Thoracic aorta (tissue), 2 donors: ENCODE measurements around the gene SLCO3A1. TPM values are rescaled to one million over a fixed set of nuclear protein-coding genes. Genes with fewer than 3 reads are reported as not detected.

ENCODE experiments used
- ATAC-seq: fragments of 150-250 bp; one replicate; pipeline ENCODE4 v1.8.0; 2017; ENCODE audit warnings: low read depth; ENCODE audit not compliant: insufficient number of reproducible peaks, low FRiP score
- DNase-seq: peaks from one replicate; pipeline ENCODE4 v3.0.0-alpha.2; 2020; ENCODE audit warnings: low spot score
- H3K27ac ChIP-seq, 2 donors: fragments of 200-600 bp; sonication (generic); 1 replicate in 1 of 2; 2 replicates in 1 of 2; pipeline ENCODE4 v1.5.1; 2016; ENCODE audit warnings: mild to moderate bottlenecking in 2 of 2, moderate library complexity in 2 of 2
- H3K27me3 ChIP-seq: fragments of 200-600 bp; sonication (generic); replicated peaks from 2 replicates; pipeline ENCODE4 v1.6.0; 2016; ENCODE audit warnings: mild to moderate bottlenecking; ENCODE audit not compliant: insufficient read depth
- H3K36me3 ChIP-seq: fragments of 200-600 bp; sonication (generic); one replicate; pipeline ENCODE4 v1.5.1; 2016
- H3K4me1 ChIP-seq, 2 donors: fragments of 200-600 bp; sonication (generic); 1 replicate in 1 of 2; 2 replicates in 1 of 2; pipeline versions ENCODE4 v1.5.1 to v1.6.0; 2016; ENCODE audit warnings: low read depth in 2 of 2, mild to moderate bottlenecking in 1 of 2; ENCODE audit not compliant: control insufficient read depth in 1 of 2
- H3K4me3 ChIP-seq: fragments of 200-600 bp; sonication (generic); 2 replicates; pipeline ENCODE4 v1.5.1; 2016; ENCODE audit warnings: mild to moderate bottlenecking
- H3K9me3 ChIP-seq: fragments of 200-600 bp; sonication (generic); 2 replicates; pipeline ENCODE4 v1.5.1; 2016
- total RNA-seq, 2 donors: library from RNA; depleted of rRNA; stranded (reverse); fragments of >200 nt; gene quantifications; one replicate each; pipeline versions ENCODE4 v1.1.0 to v1.2.3, GENCODE V29; 2016
- TF ChIP-seq, protein P1 (sequence below): fragments of 200-600 bp; sonication (generic); IDR thresholded peaks from one replicate; pipeline ENCODE4 v1.5.1; 2019; ENCODE audit warnings: antibody characterized with exemption

SLCO3A1 gene
- total RNA-seq, 2 donors from 2014 or later, result 16.5 to 39.1 TPM

DNA sequence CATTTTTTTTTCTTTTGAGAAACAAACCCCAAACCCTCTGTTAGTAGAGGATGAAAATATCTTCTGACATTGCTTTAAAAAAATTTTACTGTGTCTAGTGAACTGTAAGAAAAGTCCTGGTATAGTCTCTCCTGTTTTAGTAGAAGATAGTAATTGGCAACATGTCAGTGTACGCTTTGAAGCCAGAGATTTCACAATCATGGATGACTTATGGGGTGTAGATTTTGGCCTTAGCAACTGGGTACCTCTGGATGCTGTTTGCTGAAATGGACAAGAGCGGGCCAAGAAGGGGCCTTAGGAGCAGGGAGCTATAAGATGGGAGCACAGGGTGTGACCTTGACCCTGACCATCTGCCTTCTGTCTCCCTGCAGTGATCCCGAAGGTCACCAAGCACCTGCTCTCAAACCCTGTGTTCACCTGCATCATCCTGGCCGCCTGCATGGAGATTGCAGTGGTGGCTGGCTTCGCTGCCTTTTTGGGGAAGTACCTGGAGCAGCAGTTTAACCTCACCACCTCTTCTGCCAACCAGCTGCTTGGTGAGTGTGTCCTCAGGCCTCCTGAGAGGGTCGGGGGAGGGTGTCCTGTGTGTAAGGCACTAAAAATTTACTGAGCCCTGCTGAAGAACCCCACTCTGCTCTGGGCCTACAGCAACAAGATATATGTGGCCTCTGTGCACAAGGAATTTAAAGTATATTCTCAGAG, 266.7 kb downstream of the SLCO3A1 start:
- Histone ChIP-seq H3K27ac (no peak overlapping the region), H3K4me1 (peaks cover 13 to 21% of the 10 kb centered on the region in 2 donors), H3K9me3 (no peaks in the 10 kb centered on the region), H3K36me3 (peaks cover 9% of the 10 kb centered on the region), H3K4me3 (no peak overlapping the region), H3K27me3 (no peaks in the 10 kb centered on the region)
- ATAC-seq (no peak), DNase-seq (no peak)
- TF ChIP-seq, protein P1, sequence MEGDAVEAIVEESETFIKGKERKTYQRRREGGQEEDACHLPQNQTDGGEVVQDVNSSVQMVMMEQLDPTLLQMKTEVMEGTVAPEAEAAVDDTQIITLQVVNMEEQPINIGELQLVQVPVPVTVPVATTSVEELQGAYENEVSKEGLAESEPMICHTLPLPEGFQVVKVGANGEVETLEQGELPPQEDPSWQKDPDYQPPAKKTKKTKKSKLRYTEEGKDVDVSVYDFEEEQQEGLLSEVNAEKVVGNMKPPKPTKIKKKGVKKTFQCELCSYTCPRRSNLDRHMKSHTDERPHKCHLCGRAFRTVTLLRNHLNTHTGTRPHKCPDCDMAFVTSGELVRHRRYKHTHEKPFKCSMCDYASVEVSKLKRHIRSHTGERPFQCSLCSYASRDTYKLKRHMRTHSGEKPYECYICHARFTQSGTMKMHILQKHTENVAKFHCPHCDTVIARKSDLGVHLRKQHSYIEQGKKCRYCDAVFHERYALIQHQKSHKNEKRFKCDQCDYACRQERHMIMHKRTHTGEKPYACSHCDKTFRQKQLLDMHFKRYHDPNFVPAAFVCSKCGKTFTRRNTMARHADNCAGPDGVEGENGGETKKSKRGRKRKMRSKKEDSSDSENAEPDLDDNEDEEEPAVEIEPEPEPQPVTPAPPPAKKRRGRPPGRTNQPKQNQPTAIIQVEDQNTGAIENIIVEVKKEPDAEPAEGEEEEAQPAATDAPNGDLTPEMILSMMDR, result no peak

DNA sequence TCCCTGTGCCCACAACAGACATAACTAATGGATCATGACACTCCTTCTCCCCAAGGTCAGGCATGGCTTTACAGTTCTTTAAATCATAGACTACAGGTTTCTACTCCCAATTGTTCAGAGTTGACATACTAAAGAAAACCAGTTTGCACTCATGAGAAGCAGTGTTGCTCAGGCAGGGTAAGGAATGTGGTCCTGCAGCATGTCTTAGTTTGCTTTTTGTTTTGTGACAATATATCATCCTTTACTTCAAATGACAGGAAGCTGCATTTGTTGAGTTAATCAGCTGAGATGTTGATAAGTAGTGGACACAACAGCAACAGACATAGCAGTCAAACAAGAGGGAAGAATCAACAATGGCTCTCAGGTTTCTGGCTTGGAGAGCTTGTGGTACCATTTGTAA, 267.5 kb downstream of the SLCO3A1 start:
- no peak overlapping the region for H3K27ac ChIP-seq
- H3K9me3 ChIP-seq, result no peaks in the 10 kb centered on the region
- no peak overlapping the region for H3K4me3 ChIP-seq
- H3K27me3 ChIP-seq, result no peaks in the 10 kb centered on the region
- H3K4me1 ChIP-seq, result peaks cover 13 to 21% of the 10 kb centered on the region in 2 donors
- peaks cover 15% of the 10 kb centered on the region for H3K36me3 ChIP-seq
- DNase-seq (no peak), ATAC-seq (no peak)
- TF ChIP-seq, protein P1, result no peak

DNA sequence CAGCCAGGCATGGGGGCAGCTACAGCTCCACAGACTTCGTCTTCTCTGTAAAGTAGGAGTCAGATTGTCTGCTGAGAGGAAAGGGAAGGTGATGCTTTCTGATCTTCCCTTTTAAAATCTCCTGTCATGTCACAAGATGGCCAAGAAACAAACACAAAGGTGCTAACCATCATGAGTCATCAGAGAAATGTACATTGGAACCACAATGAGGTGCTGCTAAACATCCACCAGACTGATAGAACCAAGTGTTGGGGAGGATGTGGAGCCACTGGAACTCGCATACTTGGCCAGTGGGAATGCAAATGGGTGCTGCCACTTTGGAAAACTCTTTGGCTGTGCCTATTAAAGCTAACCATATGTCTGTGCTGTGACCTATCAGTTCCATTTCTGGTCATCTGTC, 268.8 kb downstream of the SLCO3A1 start:
- H3K27me3 ChIP-seq, result no peaks in the 10 kb centered on the region
- TF ChIP-seq, protein P1, result no peak
- H3K36me3 ChIP-seq, result peaks cover 23% of the 10 kb centered on the region
- H3K27ac ChIP-seq, result no peak overlapping the region
- DNase-seq (no peak), ATAC-seq (no peak)
- no peaks in the 10 kb centered on the region for H3K9me3 ChIP-seq
- H3K4me3 ChIP-seq, result no peak overlapping the region
- H3K4me1 ChIP-seq, result peaks cover 6 to 10% of the 10 kb centered on the region in 2 donors

DNA sequence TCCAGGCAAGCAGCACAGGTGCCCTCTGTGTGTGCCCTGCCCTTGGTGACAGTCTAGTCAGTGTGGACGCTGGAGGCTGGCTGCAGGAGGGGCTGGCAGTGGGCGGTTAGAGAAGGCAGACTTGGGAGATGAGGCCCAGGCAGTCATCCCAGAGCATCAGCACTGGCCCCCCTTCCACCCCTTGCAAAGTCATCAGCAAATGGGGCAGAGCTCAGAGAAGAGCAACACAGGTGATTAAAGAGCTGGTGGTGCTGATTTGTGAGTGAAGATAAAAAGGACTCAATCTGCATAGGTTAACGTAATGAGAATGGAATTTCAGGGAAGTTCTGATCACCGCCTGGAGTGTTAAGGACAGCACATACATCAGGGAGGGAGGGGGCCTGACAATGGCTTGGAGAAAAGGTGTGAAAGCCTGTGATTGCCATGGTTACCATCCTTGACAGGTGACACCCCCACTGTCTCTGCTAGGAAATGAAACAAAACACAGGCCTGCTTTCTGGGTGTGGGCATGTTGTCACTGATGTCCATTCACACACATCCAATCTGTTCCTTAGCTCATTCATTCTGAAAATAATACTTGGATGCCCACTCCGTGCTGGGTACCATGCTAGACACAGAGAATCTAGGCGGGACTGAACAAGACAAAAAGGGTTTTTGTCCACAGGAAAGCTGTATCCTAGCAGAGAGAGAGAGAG, 270.6 kb downstream of the SLCO3A1 start:
- no peak overlapping the region for H3K27ac ChIP-seq
- DNase-seq, result no peak
- H3K4me3 ChIP-seq, result no peak overlapping the region
- no peaks in the 10 kb centered on the region for H3K4me1 ChIP-seq
- peaks cover 35% of the 10 kb centered on the region for H3K36me3 ChIP-seq
- no peaks in the 10 kb centered on the region for H3K9me3 ChIP-seq
- no peaks in the 10 kb centered on the region for H3K27me3 ChIP-seq
- TF ChIP-seq, protein P1, result no peak
- no peak for ATAC-seq

DNA sequence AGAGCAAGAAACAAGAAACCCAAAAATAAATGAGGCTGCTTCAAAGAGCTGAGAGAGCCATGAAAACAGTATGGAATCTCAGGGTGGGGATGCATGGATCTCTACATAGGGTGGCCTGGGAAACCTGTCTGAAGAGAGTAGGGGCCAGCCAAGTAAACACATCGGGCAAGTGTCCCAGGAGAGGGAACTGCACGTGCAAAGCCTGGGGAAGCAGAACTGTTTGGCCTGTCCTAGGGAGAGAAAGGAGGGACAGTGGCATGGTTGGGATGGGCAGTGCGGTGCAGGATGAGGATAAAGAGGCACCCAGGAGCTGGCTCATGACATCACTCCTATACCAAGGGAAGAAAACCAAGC, 271.1 kb downstream of the SLCO3A1 start:
- no peak overlapping the region for H3K4me3 ChIP-seq
- ATAC-seq, result no peak
- H3K27ac ChIP-seq, result no peak overlapping the region
- no peak for DNase-seq
- H3K4me1 ChIP-seq, result no peaks in the 10 kb centered on the region
- TF ChIP-seq, protein P1, result no peak
- H3K27me3 ChIP-seq, result no peaks in the 10 kb centered on the region
- no peaks in the 10 kb centered on the region for H3K9me3 ChIP-seq
- peaks cover 35% of the 10 kb centered on the region for H3K36me3 ChIP-seq
